IMR-90 (cell line): ENCODE measurements around the gene LAMB3.

Experiments used
- BHLHE40 ChIP-seq: fragments of 150-350 bp; IDR thresholded peaks from 2 replicates; pipeline ENCODE4 v1.6.1; 2016; ENCODE audit warnings: mild to moderate bottlenecking, low read depth, low read length
- CEBPB ChIP-seq: IDR thresholded peaks from 2 replicates; pipeline ENCODE4 v1.6.1; 2012; ENCODE audit warnings: low read depth, low read length, improper control_type of control experiment
- CTCF ChIP-seq: conservative IDR thresholded peaks from 2 replicates; pipeline ENCODE4 v1.5.1; 2012; ENCODE audit warnings: mild to moderate bottlenecking, low read depth, low read length, improper control_type of control experiment
- ELK1 ChIP-seq: fragments of 150-350 bp; IDR thresholded peaks from 2 replicates; pipeline ENCODE4 v1.6.1; 2016; ENCODE audit warnings: low read depth, mild to moderate bottlenecking, low read length, moderate library complexity, borderline replicate concordance
- FOS ChIP-seq: fragments of 150-350 bp; IDR thresholded peaks from 2 replicates; pipeline ENCODE4 v1.6.1; 2016; ENCODE audit warnings: low read depth, low read length
- MXI1 ChIP-seq: IDR thresholded peaks from 2 replicates; pipeline ENCODE4 v1.6.1; 2012; ENCODE audit warnings: low read depth, mild to moderate bottlenecking, low read length, moderate library complexity, borderline replicate concordance
- POLR2A ChIP-seq: IDR thresholded peaks from 2 replicates; pipeline ENCODE4 v1.6.1; 2012; ENCODE audit warnings: mild to moderate bottlenecking, low read depth, low read length
- RAD21 ChIP-seq: IDR thresholded peaks from 2 replicates; pipeline ENCODE4 v1.6.1; 2012; ENCODE audit warnings: low read length, improper control_type of control experiment
- RFX5 ChIP-seq: IDR thresholded peaks from 2 replicates; pipeline ENCODE4 v1.8.0; 2012; ENCODE audit warnings: low read depth, mild to moderate bottlenecking, low read length, moderate library complexity
- SMC3 ChIP-seq: fragments of 150-350 bp; IDR thresholded peaks from 2 replicates; pipeline ENCODE4 v1.6.1; 2016; ENCODE audit warnings: low read depth, mild to moderate bottlenecking, antibody characterized with exemption, low read length, moderate library complexity
- USF2 ChIP-seq: fragments of 150-350 bp; IDR thresholded peaks from 2 replicates; pipeline ENCODE4 v1.6.1; 2017; ENCODE audit warnings: mild to moderate bottlenecking, antibody characterized with exemption, low read length, low read depth

- TF ChIP-seq POLR2A (no peak), USF2 (no peak), RAD21 (no peak), CTCF (no peak), SMC3 (no peak), ELK1 (no peak), BHLHE40 (no peak), FOS (no peak), MXI1 (no peak), RFX5 (no peak), CEBPB (no peak)
These were observed 18.1 kb downstream of the LAMB3 start for GRCh38 chr1:209634005-209634737.
